HUES6 (cell line): ENCODE results near the gene GMEB2.
"Not testable (repeated sequence)": the region's sequence is repeated elsewhere in the genome, so short reads cannot be mapped to it uniquely, and the experiment has no call there.

Source experiments
- H3K27ac ChIP-seq: 2 replicates; pipeline ENCODE4 v1.7.0; 2013; ENCODE audit warnings: low read depth, mild to moderate bottlenecking, low read length, inconsistent platforms
- H3K27me3 ChIP-seq: 2 replicates; pipeline ENCODE4 v1.6.1; 2013; ENCODE audit warnings: low read length; ENCODE audit not compliant: control insufficient read depth, insufficient read depth
- H3K36me3 ChIP-seq: 2 replicates; pipeline ENCODE4 v1.6.1; 2013; ENCODE audit warnings: low read length; ENCODE audit not compliant: control insufficient read depth, insufficient read depth
- H3K4me1 ChIP-seq: 2 replicates; pipeline ENCODE4 v1.6.1; 2013; ENCODE audit warnings: low read length; ENCODE audit not compliant: control insufficient read depth, insufficient read depth
- H3K4me3 ChIP-seq: 2 replicates; pipeline ENCODE4 v1.5.1; 2013; ENCODE audit warnings: low read depth, low read length
- H3K9ac ChIP-seq: one replicate; pipeline ENCODE4 v1.6.1; 2013; ENCODE audit warnings: mild to moderate bottlenecking, low read length
- H3K9me3 ChIP-seq: 2 replicates; pipeline ENCODE4 v1.6.1; 2013; ENCODE audit warnings: low read depth, low read length; ENCODE audit not compliant: control insufficient read depth, insufficient read depth

Gene GMEB2

GRCh38 chr20:63663332-63664066 is 36.6 kb upstream of the GMEB2 start:
- Histone ChIP-seq H3K9me3 (no peaks in the 10 kb centered on the region), H3K4me3 (no peak overlapping the region), H3K9ac (no peak overlapping the region), H3K4me1 (peaks cover 5% of the 10 kb centered on the region), H3K27me3 (no peaks in the 10 kb centered on the region), H3K27ac (no peak overlapping the region), H3K36me3 (peaks cover 67% of the 10 kb centered on the region)

GRCh38 chr20:63662813-63663189 is 35.9 kb upstream of the GMEB2 start:
- Histone ChIP-seq H3K27me3 (no peaks in the 10 kb centered on the region), H3K27ac (no peak overlapping the region), H3K4me1 (peaks cover 5% of the 10 kb centered on the region), H3K4me3 (no peak overlapping the region), H3K9me3 (no peaks in the 10 kb centered on the region), H3K36me3 (peaks cover 60% of the 10 kb centered on the region), H3K9ac (no peak overlapping the region)

DNA sequence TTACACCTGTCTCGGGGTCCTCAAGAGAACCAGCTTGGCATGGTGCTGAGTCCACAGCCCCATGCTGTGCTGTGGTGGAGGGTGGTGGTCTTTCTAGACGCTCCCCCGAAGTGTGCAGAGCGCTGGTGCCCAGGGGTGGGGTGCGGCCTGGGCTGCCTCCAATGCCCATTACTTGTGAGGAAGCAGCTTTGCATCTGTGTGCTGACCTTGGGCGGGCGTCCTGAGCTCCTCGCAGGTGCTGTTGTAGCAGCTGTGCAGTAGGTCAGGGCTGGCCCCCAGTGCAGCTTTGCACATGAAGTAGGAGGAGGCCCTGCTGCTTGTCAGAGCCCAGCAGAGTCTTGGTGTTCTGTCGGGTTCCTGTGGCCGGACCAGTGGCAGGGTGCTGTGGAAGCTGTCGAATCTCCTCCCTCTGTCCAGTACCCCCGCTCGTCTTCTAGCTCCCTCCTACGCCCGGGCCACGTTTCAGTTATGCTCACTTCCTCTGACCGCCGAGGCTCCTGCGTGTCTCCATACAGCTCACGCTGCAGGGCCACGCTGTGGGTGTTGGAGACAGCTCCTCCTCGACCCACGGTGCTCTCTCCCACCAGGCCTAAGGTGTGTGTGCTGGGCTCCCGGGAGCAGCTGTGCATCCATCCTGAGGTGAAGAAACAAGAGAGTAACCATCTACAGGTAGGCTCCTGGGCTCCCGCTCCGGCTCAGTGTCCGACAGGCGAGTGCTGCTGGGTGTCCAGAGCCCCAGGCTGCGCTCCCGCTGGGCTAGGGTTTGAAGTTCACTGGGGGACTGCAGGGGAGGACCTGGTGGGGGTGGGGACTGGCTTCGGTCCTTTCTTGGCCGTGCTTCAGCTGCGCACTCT is 35.3 kb upstream of the GMEB2 start:
- Histone ChIP-seq H3K4me1 (peaks cover 9% of the 10 kb centered on the region), H3K27ac (no peak overlapping the region), H3K27me3 (no peaks in the 10 kb centered on the region), H3K9ac (no peak overlapping the region), H3K4me3 (no peak overlapping the region), H3K9me3 (no peaks in the 10 kb centered on the region), H3K36me3 (peaks cover 54% of the 10 kb centered on the region)

GRCh38 chr20:63661108-63661507 is 34.2 kb upstream of the GMEB2 start:
- Histone ChIP-seq H3K9me3 (no peaks in the 10 kb centered on the region), H3K27ac (no peak overlapping the region), H3K36me3 (peaks cover 46% of the 10 kb centered on the region), H3K4me1 (peaks cover 9% of the 10 kb centered on the region), H3K4me3 (no peak overlapping the region), H3K27me3 (no peaks in the 10 kb centered on the region), H3K9ac (no peak overlapping the region)

DNA sequence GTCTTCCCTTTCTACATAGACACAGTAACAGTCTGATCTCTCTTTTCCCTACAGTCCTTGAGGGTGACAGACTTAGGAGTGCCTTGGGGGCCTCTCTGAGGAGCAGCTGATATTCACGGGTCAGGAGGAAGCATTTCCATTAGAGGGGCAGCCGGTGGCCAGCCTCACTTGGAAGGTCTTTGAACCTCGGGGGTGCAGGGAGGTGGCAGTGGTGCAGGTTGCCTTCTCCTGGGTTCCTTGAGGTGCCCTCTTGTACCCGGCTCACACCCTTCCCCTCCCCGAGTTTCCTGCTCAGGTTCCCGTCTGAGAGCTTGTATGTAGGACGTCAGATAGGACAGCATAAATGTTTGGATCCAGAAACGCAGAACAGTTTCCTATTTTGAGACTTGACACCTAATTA is 33.7 kb upstream of the GMEB2 start:
- Histone ChIP-seq H3K27me3 (no peaks in the 10 kb centered on the region), H3K27ac (no peak overlapping the region), H3K36me3 (peaks cover 41% of the 10 kb centered on the region), H3K4me3 (no peak overlapping the region), H3K9ac (no peak overlapping the region), H3K9me3 (no peaks in the 10 kb centered on the region), H3K4me1 (peaks cover 9% of the 10 kb centered on the region)

DNA sequence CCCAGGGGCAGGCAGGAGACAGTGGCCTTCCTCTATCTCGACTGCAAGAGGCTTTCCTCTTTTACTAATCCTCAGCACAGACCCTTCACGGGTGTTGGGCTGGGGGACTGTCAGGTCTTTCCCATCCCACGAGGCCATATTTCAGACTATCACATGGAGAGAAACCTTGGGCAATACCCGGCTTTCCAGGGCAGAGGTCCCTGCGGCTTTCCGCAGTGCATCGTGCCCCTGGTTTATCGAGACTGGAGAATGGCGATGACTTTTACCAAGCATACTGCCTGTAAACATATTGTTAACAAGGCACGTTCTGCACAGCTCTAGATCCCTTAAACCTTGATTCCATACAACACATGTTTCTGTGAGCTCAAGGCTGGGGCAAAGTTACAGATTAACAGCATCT is 33.3 kb upstream of the GMEB2 start:
- peaks cover 38% of the 10 kb centered on the region for H3K36me3 ChIP-seq
- not testable (repeated sequence) for H3K4me3 ChIP-seq, H3K4me1 ChIP-seq, H3K9ac ChIP-seq, H3K27me3 ChIP-seq, H3K27ac ChIP-seq, H3K9me3 ChIP-seq

DNA sequence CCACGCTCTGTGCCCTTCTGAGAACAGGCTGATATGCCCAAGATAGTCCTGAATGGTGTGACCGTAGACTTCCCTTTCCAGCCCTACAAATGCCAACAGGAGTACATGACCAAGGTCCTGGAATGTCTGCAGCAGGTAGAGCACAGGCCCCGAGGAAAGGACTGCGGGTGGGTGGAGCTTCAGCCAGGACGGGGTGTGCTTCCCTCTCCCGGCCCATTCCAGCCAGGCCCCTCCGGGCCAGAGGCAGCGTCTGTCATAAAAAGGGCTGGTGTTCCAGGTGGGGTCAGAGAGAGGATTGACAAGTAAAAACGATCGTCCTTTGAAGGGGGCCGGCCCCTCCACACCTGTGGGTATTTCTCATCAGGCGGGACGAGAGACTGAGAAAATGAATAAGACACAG is 32.5 kb upstream of the GMEB2 start:
- H3K9ac ChIP-seq = peak overlapping the region; percentile 89
- H3K9me3 ChIP-seq = no peaks in the 10 kb centered on the region
- peaks cover 13% of the 10 kb centered on the region for H3K4me1 ChIP-seq
- no peaks in the 10 kb centered on the region for H3K27me3 ChIP-seq
- H3K4me3 ChIP-seq = peak overlapping the region; percentile 93
- H3K36me3 ChIP-seq = peaks cover 38% of the 10 kb centered on the region
- H3K27ac ChIP-seq = no peak overlapping the region

DNA sequence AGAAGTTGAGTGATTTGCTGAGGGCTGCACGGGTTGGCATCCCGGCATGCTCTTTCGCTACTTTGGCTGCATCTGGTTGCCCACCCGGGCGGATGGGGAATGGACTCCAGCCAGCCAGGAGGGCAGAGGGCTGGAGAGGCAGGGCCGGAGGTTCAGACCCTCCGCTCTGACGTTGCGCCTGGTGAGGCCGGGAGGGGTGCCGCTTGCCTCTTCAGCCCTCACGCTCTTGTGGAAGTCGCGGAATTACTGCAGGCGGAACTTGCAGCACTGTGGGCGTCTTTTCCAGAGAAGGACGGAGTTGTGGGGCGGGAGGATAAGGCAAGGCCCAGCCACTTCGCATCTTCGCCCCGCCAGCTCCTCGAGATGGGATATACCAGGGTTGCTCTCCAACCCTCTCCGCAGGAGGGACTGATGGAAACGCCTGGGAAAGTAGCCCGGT is 31.9 kb upstream of the GMEB2 start:
- H3K4me1 ChIP-seq = peaks cover 17% of the 10 kb centered on the region
- H3K9me3 ChIP-seq = no peaks in the 10 kb centered on the region
- no peak overlapping the region; the same call in 1 of the 2 replicates for H3K27ac ChIP-seq
- no peaks in the 10 kb centered on the region for H3K27me3 ChIP-seq
- peak overlapping the region; percentile 93 for H3K4me3 ChIP-seq
- peaks cover 34% of the 10 kb centered on the region for H3K36me3 ChIP-seq
- peak overlapping the region; percentile 89 for H3K9ac ChIP-seq

- Histone ChIP-seq H3K27ac (peak within 1 kb of the TSS; percentile 61), H3K9ac (peak within 1 kb of the TSS; percentile 89), H3K27me3 (no peaks in the 10 kb centered on the region), H3K4me1 (peaks cover 17% of the 10 kb centered on the region), H3K36me3 (peaks cover 28% of the 10 kb centered on the region), H3K4me3 (peak within 1 kb of the TSS; percentile 93), H3K9me3 (no peaks in the 10 kb centered on the region)
Observed at GRCh38 chr20:63657937-63658748, 31.2 kb upstream of the GMEB2 start, which contains the start of gene RTEL1. RTEL1 (plus strand) TSS chr20:63658312; CDS start chr20:63659403, 1,091 bp downstream.

DNA sequence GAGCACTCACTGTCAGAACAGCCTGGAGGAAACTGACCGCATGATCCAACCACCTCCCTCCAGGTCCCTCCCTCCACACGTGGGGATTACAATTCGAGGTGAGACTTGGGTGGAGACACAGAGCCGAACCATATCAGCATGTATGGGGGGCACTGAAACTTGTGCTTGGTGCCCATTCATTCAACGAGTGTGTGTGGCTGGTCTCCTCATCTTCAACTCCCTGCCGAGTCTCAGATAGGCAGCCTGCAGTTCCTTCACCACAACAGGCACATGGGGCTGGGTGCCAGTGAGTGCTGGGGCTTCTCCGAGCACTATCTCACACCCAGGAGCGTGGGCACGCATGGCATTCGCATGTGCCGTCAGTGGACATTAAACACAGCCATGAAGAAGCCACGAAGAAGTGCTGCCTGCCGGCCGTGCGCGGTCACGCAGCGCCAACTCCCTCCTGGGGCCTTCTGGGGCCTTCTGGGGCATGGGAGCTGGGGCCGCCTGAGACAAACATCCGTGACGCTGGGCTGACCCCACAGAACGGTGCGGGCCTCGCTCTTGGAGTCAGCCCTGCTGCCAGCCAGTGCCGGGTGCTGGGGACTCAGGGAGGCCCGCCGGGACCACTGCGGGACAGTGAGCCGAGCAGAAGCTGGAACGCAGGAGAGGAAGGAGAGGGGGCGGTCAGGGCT is 30.5 kb upstream of the GMEB2 start:
- Histone ChIP-seq H3K4me1 (peaks cover 17% of the 10 kb centered on the region), H3K9ac (peak overlapping the region; percentile 89), H3K27ac (peak overlapping the region; percentile 61), H3K36me3 (peaks cover 20% of the 10 kb centered on the region), H3K27me3 (peaks cover 2% of the 10 kb centered on the region; the same call in 1 of the 2 replicates), H3K4me3 (peak overlapping the region; percentile 93), H3K9me3 (no peaks in the 10 kb centered on the region)
